HepG2 (cell line): ENCODE results near the gene TIMM44. TPM values are rescaled to one million over a fixed set of nuclear protein-coding genes. Genes with fewer than 3 reads are reported as not detected.

Source experiments
- IKZF1 ChIP-seq: fragments of 450-650 bp; IDR thresholded peaks from 2 replicates; pipeline ENCODE4 v1.7.1; 2016
- IRF9 ChIP-seq: sonication (generic); formaldehyde crosslinking; IDR thresholded peaks from 2 replicates; pipeline ENCODE4 v1.8.0; 2022; ENCODE audit warnings: missing genetic modification reagents, mild to moderate bottlenecking, borderline replicate concordance
- LCORL ChIP-seq, 2 experiments: fragments of 450-650 bp in 1 of 2; sonication (generic) in 1 of 2; formaldehyde crosslinking in 1 of 2; IDR thresholded peaks; 2 replicates each; pipeline versions ENCODE4 v1.5.0 to v1.6.1; 2017 to 2020; ENCODE audit warnings: antibody characterized with exemption in 1 of 2, missing genetic modification reagents in 1 of 2
- MAFK ChIP-seq, 2 experiments: IDR thresholded peaks in 1 of 2; conservative IDR thresholded peaks in 1 of 2; 2 replicates each; pipeline ENCODE4 v1.6.1; 2011; ENCODE audit warnings: improper control_type of control experiment in 2 of 2, low read length in 2 of 2
- MBD4 ChIP-seq: IDR thresholded peaks from 2 replicates; pipeline ENCODE4 v1.6.1; 2012; ENCODE audit warnings: low read length, inconsistent platforms, borderline replicate concordance
- NBN ChIP-seq: fragments of 450-650 bp; conservative IDR thresholded peaks from 2 replicates; pipeline ENCODE4 v1.6.1; 2017
- SMAD3 ChIP-seq: sonication (generic); formaldehyde crosslinking; IDR thresholded peaks from 2 replicates; pipeline ENCODE4 v1.4.0; 2020; ENCODE audit warnings: missing genetic modification reagents
- TARDBP ChIP-seq: sonication (generic); formaldehyde crosslinking; IDR thresholded peaks from 2 replicates; pipeline ENCODE4 v1.8.0; 2022; ENCODE audit warnings: mild to moderate bottlenecking, missing genetic modification reagents
- ZFP91 ChIP-seq: sonication (generic); formaldehyde crosslinking; IDR thresholded peaks from 2 replicates; pipeline ENCODE4 v1.9.0; 2022; ENCODE audit warnings: missing genetic modification reagents, mild to moderate bottlenecking, borderline replicate concordance
- ZMYM3 ChIP-seq: sonication (generic); formaldehyde crosslinking; IDR thresholded peaks from 2 replicates; pipeline ENCODE4 v1.5.1; 2020; ENCODE audit warnings: mild to moderate bottlenecking, missing genetic modification reagents
- ZNF101 ChIP-seq: sonication (generic); formaldehyde crosslinking; IDR thresholded peaks from 2 replicates; pipeline ENCODE4 v1.4.0; 2020; ENCODE audit warnings: mild to moderate bottlenecking, low read depth, missing genetic modification reagents, borderline replicate concordance
- ZNF337 ChIP-seq: sonication (generic); formaldehyde crosslinking; IDR thresholded peaks from 2 replicates; pipeline ENCODE4 v1.5.1; 2020; ENCODE audit warnings: missing genetic modification reagents, low read depth, mild to moderate bottlenecking, borderline replicate concordance
- ZNF44 ChIP-seq: sonication (generic); formaldehyde crosslinking; IDR thresholded peaks from 2 replicates; pipeline ENCODE4 v1.5.1; 2020; ENCODE audit warnings: mild to moderate bottlenecking, missing genetic modification reagents
- ZNF567 ChIP-seq: sonication (generic); formaldehyde crosslinking; IDR thresholded peaks from 2 replicates; pipeline ENCODE4 v1.8.1; 2023; ENCODE audit warnings: mild to moderate bottlenecking, missing genetic modification reagents, borderline replicate concordance
- ZNF615 ChIP-seq: sonication (generic); formaldehyde crosslinking; IDR thresholded peaks from 2 replicates; pipeline ENCODE4 v1.5.0; 2020; ENCODE audit warnings: mild to moderate bottlenecking, missing genetic modification reagents, borderline replicate concordance
- ZNF7 ChIP-seq: IDR thresholded peaks from 2 replicates; pipeline ENCODE4 v1.6.1; 2016; ENCODE audit warnings: missing biosample characterization, missing genetic modification reagents
- ZSCAN21 ChIP-seq: sonication (generic); formaldehyde crosslinking; IDR thresholded peaks from 2 replicates; pipeline ENCODE4 v1.8.0; 2022; ENCODE audit warnings: mild to moderate bottlenecking, missing genetic modification reagents, moderate library complexity, borderline replicate concordance
- polyA plus RNA-seq, 8 experiments: library from polyadenylated mRNA; depleted of rRNA in 3 of 8; stranded (reverse) in 7 of 8; unstranded in 1 of 8; fragments of >200 nt; fragmentation: Illumina TruSeq in 4 of 8; extraction: Trizol in 4 of 8; gene quantifications; 2 replicates each; pipeline versions ENCODE4 v1.2.1 to v1.2.3, GENCODE V29; 2011 to 2016; ENCODE audit warnings: low read depth in 4 of 8, missing spikeins in 1 of 8, mixed read lengths in 1 of 8; ENCODE audit not compliant: insufficient read depth in 1 of 8
- total RNA-seq, 5 experiments: library from RNA; depleted of rRNA; stranded (reverse); fragments of >200 nt; fragmentation: Illumina TruSeq; extraction: Trizol; gene quantifications; 2 replicates each; pipeline ENCODE4 v1.2.3, GENCODE V29; 2016; ENCODE audit warnings: low read depth in 1 of 5
- TF ChIP-seq, protein P1 (sequence below): sonication (generic); formaldehyde crosslinking; IDR thresholded peaks from 2 replicates; pipeline ENCODE4 v1.4.0; 2020; ENCODE audit warnings: missing genetic modification reagents, mild to moderate bottlenecking, borderline replicate concordance
- TF ChIP-seq, protein P2 (sequence below): sonication (generic); formaldehyde crosslinking; IDR thresholded peaks from 2 replicates; pipeline ENCODE4 v1.5.0; 2020; ENCODE audit warnings: mild to moderate bottlenecking, missing genetic modification reagents, borderline replicate concordance
- TF ChIP-seq, protein P3 (sequence below): IDR thresholded peaks from 2 replicates; pipeline ENCODE4 v1.6.1; 2012; ENCODE audit warnings: inconsistent platforms

TIMM44 gene
- total and polyA plus RNA-seq, 2 of the 13 experiments (the other 11 are each of a cell fraction or from before 2014, with no cell fraction given): 42.9 to 72.6 TPM

- TF ChIP-seq, protein P1, sequence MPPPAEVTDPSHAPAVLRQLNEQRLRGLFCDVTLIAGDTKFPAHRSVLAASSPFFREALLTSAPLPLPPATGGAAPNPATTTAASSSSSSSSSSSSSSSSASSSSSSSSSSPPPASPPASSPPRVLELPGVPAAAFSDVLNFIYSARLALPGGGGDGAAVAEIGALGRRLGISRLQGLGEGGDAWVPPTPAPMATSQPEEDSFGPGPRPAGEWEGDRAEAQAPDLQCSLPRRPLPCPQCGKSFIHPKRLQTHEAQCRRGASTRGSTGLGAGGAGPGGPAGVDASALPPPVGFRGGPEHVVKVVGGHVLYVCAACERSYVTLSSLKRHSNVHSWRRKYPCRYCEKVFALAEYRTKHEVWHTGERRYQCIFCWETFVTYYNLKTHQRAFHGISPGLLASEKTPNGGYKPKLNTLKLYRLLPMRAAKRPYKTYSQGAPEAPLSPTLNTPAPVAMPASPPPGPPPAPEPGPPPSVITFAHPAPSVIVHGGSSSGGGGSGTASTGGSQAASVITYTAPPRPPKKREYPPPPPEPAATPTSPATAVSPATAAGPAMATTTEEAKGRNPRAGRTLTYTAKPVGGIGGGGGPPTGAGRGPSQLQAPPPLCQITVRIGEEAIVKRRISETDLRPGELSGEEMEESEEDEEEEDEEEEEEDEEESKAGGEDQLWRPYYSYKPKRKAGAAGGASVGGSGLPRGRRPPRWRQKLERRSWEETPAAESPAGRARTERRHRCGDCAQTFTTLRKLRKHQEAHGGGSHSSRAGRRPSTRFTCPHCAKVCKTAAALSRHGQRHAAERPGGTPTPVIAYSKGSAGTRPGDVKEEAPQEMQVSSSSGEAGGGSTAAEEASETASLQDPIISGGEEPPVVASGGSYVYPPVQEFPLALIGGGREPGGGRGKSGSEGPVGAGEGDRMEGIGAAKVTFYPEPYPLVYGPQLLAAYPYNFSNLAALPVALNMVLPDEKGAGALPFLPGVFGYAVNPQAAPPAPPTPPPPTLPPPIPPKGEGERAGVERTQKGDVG: no peak; the same call in 1 of the 2 replicates
- TF ChIP-seq, protein P2, sequence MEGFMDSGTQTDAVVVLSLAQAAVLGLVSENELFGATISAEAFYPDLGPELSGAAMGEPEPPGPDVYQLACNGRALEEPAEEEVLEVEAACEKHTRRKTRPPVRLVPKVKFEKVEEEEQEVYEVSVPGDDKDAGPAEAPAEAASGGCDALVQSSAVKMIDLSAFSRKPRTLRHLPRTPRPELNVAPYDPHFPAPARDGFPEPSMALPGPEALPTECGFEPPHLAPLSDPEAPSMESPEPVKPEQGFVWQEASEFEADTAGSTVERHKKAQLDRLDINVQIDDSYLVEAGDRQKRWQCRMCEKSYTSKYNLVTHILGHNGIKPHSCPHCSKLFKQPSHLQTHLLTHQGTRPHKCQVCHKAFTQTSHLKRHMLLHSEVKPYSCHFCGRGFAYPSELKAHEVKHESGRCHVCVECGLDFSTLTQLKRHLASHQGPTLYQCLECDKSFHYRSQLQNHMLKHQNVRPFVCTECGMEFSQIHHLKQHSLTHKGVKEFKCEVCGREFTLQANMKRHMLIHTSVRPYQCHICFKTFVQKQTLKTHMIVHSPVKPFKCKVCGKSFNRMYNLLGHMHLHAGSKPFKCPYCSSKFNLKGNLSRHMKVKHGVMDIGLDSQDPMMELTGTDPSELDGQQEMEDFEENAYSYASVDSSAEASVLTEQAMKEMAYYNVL: 0 out of 2 replicates have a peak, but pooled peaks have one; percentile 26
- TF ChIP-seq TARDBP (0 out of 2 replicates have a peak, but pooled peaks have one; percentile 23), ZNF101 (CRISPR knock-in tag) (no peak), IKZF1 (no peak), ZNF567 (CRISPR knock-in tag) (0 out of 2 replicates have a peak, but pooled peaks have one; percentile 70), SMAD3 (CRISPR knock-in tag) (no peak), MAFK (conservative IDR thresholded peaks at IDR 0.05 in 1 of 2, IDR thresholded peaks at IDR 0.05 in 1 of 2; ENCODE audit: low read length in 2 of 2) (no peak), ZNF44 (CRISPR knock-in tag) (no peak), ZNF615 (no peak), MBD4 (no peak), ZFP91 (CRISPR knock-in tag) (0 out of 2 replicates have a peak, but pooled peaks have one; percentile 4), ZMYM3 (no peak), ZSCAN21 (CRISPR knock-in tag) (no peak), LCORL (IDR thresholded peaks at IDR 0.05) (no peak), LCORL (CRISPR knock-in tag; IDR thresholded peaks at IDR 0.05) (0 out of 2 replicates have a peak, but pooled peaks have one; percentile 0), NBN (no peak), IRF9 (CRISPR knock-in tag) (no peak), ZNF7 (CRISPR knock-in tag) (no peak), ZNF337 (CRISPR knock-in tag) (no peak)
- TF ChIP-seq, protein P3, sequence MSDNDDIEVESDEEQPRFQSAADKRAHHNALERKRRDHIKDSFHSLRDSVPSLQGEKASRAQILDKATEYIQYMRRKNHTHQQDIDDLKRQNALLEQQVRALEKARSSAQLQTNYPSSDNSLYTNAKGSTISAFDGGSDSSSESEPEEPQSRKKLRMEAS: no peak
These were observed 39.1 kb downstream of the TIMM44 start (continued) for GRCh38 chr19:7904074-7905020.
